ENCODE measurements around the gene UTF1.

UTF1 gene

DNA sequence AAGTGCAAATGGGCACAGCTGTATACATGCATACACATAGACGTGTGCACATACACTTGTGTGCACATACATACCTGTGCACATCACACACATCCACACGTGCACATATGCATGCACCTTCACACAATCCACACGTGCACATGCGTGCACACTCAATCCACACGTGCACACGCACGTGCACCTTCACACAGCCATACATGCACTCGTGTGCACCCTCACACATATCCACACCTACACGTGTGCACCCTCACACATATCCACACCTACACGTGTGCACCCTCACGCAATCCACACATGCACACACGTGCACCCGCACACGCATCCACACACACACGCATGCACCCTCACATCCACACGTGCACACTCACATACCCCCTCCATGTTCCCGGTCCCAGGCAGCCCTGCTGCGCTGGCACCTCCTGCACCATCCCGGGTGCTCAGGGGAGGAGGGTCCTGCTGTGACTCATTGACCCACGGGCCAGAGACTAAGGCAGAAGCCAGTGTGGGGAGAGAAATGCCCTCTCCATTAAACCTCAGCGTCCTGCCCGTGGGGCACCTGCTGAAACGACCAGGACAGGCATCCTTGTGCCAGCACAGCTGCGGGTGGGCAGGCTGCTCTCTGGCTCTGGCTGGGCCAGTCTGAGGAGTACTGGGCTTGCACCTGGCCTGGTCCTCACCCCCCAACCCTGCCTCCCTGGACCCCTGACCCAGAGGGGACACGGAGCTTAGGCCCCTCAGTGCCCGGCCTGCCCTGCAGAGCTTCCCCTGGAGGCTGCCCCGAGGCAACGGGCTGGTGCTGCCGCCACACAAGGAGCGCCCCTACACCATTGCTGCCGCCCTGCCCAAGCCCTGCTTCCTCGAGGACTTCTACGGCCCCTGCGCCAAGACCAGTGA lies 17.8 kb upstream of the UTF1 start:
- H3K4me2 ChIP-seq: no peak overlapping the region
- no peak overlapping the region for H3K4me3 ChIP-seq (IDR thresholded peaks at IDR 0.05; ENCODE audit: insufficient read depth, low read depth, low read length)
- no peaks in the 10 kb centered on the region for H4K20me1 ChIP-seq (ENCODE audit: insufficient read depth)
- no peak overlapping the region for H3K27ac ChIP-seq
- H3K9ac ChIP-seq: no peak overlapping the region
- H3K4me1 ChIP-seq (ENCODE audit: low read depth, poor library complexity, severe bottlenecking): no peaks in the 10 kb centered on the region
- TF ChIP-seq, protein P1, sequence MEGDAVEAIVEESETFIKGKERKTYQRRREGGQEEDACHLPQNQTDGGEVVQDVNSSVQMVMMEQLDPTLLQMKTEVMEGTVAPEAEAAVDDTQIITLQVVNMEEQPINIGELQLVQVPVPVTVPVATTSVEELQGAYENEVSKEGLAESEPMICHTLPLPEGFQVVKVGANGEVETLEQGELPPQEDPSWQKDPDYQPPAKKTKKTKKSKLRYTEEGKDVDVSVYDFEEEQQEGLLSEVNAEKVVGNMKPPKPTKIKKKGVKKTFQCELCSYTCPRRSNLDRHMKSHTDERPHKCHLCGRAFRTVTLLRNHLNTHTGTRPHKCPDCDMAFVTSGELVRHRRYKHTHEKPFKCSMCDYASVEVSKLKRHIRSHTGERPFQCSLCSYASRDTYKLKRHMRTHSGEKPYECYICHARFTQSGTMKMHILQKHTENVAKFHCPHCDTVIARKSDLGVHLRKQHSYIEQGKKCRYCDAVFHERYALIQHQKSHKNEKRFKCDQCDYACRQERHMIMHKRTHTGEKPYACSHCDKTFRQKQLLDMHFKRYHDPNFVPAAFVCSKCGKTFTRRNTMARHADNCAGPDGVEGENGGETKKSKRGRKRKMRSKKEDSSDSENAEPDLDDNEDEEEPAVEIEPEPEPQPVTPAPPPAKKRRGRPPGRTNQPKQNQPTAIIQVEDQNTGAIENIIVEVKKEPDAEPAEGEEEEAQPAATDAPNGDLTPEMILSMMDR (conservative IDR thresholded peaks at IDR 0.05; ENCODE audit: low read depth, low read length): no peak
- peaks cover 17% of the 10 kb centered on the region for H3K27me3 ChIP-seq (ENCODE audit: insufficient read depth, low read depth)
- H3K36me3 ChIP-seq (ENCODE audit: insufficient read depth): no peaks in the 10 kb centered on the region
- no peaks in the 10 kb centered on the region for H3K79me2 ChIP-seq (ENCODE audit: insufficient read depth, low read depth)
- H2AFZ ChIP-seq (ENCODE audit: low read depth): no peak overlapping the region

GRCh38 chr10:133212853-133213494 lies 17.0 kb upstream of the UTF1 start:
- H3K36me3 ChIP-seq (ENCODE audit: insufficient read depth): no peaks in the 10 kb centered on the region
- H3K9ac ChIP-seq: no peak overlapping the region
- no peak overlapping the region for H3K27ac ChIP-seq
- H3K4me3 ChIP-seq (IDR thresholded peaks at IDR 0.05; ENCODE audit: insufficient read depth, low read depth, low read length): no peak overlapping the region
- no peaks in the 10 kb centered on the region for H3K79me2 ChIP-seq (ENCODE audit: insufficient read depth, low read depth)
- no peak overlapping the region for H3K4me2 ChIP-seq
- no peaks in the 10 kb centered on the region for H3K4me1 ChIP-seq (ENCODE audit: low read depth, poor library complexity, severe bottlenecking)
- no peak overlapping the region for H2AFZ ChIP-seq (ENCODE audit: low read depth)
- peaks cover 13% of the 10 kb centered on the region for H3K27me3 ChIP-seq (ENCODE audit: insufficient read depth, low read depth)
- H4K20me1 ChIP-seq (ENCODE audit: insufficient read depth): no peaks in the 10 kb centered on the region
- TF ChIP-seq, protein P1 (conservative IDR thresholded peaks at IDR 0.05; ENCODE audit: low read depth, low read length): no peak

GRCh38 chr10:133213641-133214467 lies 16.2 kb upstream of the UTF1 start:
- Histone ChIP-seq H3K36me3 (ENCODE audit: insufficient read depth) (no peaks in the 10 kb centered on the region), H2AFZ (ENCODE audit: low read depth) (no peak overlapping the region), H3K4me2 (no peak overlapping the region), H3K27ac (no peak overlapping the region), H4K20me1 (ENCODE audit: insufficient read depth) (no peaks in the 10 kb centered on the region), H3K9ac (no peak overlapping the region), H3K79me2 (ENCODE audit: insufficient read depth, low read depth) (no peaks in the 10 kb centered on the region), H3K4me3 (IDR thresholded peaks at IDR 0.05; ENCODE audit: insufficient read depth, low read depth, low read length) (no peak overlapping the region), H3K27me3 (ENCODE audit: insufficient read depth, low read depth) (peaks cover 18% of the 10 kb centered on the region), H3K4me1 (ENCODE audit: low read depth, poor library complexity, severe bottlenecking) (no peaks in the 10 kb centered on the region)
- TF ChIP-seq, protein P1 (conservative IDR thresholded peaks at IDR 0.05; ENCODE audit: low read depth, low read length): no peak

Measured in KMS-11 (cell line).